H1 (cell line): ENCODE data around the gene GNAO1. TPM values are rescaled to one million over a fixed set of nuclear protein-coding genes. Genes with fewer than 3 reads are reported as not detected.

Experiments
- CTCF ChIA-PET: fragments of 300-600 bp; sonication (Branson Sonifier 250); formaldehyde crosslinking; loops from one replicate; lab custom pipeline; 2021; ENCODE audit not compliant: partially characterized antibody; lab: Charles Lee
- POLR2A ChIA-PET: fragments of 300-600 bp; sonication (Branson Sonifier 250); formaldehyde crosslinking; loops from one replicate; lab custom pipeline; 2021; ENCODE audit warnings: inconsistent platforms; ENCODE audit not compliant: partially characterized antibody; lab: Charles Lee
- DNase-seq, 2 experiments: peaks; one replicate each; pipeline versions ENCODE4 v3.0.0 to v3.0.0-alpha.2; 2010 to 2022; ENCODE audit warnings: low spot score in 2 of 2, low read depth in 1 of 2, mixed read lengths in 1 of 2
- FAIRE-seq: peaks from 2 replicates; lab custom pipeline; 2011; peaks lifted over from hg19 to GRCh38; lab: Jason Lieb, UNC
- H2AFZ ChIP-seq: 2 replicates; pipeline ENCODE4 v1.8.1; 2012; ENCODE audit warnings: low read length, inconsistent platforms
- H2AK5ac ChIP-seq: 2 replicates; pipeline ENCODE4 v1.6.1; 2013; ENCODE audit warnings: low read depth, low read length
- H2BK120ac ChIP-seq: replicated peaks from 2 replicates; pipeline ENCODE3; 2013; ENCODE audit warnings: low read depth, low read length, inconsistent platforms
- H2BK12ac ChIP-seq: 2 replicates; pipeline ENCODE4 v1.6.1; 2013; ENCODE audit warnings: low read depth, low read length
- H2BK15ac ChIP-seq: 2 replicates; pipeline ENCODE4 v1.6.1; 2013; ENCODE audit warnings: low read length
- H2BK20ac ChIP-seq: 2 replicates; pipeline ENCODE4 v1.6.1; 2013; ENCODE audit warnings: low read length
- H2BK5ac ChIP-seq: 2 replicates; pipeline ENCODE4 v1.6.1; 2013; ENCODE audit warnings: low read depth, low read length
- H3K14ac ChIP-seq: 2 replicates; pipeline ENCODE4 v1.6.1; 2013; ENCODE audit warnings: inconsistent platforms; ENCODE audit not compliant: insufficient read length
- H3K18ac ChIP-seq: 2 replicates; pipeline ENCODE4 v1.6.1; 2013; ENCODE audit warnings: low read length; ENCODE audit errors: extremely low read depth
- H3K23ac ChIP-seq: 2 replicates; pipeline ENCODE4 v1.6.1; 2013; ENCODE audit warnings: inconsistent platforms; ENCODE audit not compliant: insufficient read length
- H3K23me2 ChIP-seq: 2 replicates; pipeline ENCODE4 v1.6.1; 2013; ENCODE audit warnings: low read depth, low read length
- H3K27ac ChIP-seq: 2 replicates; pipeline ENCODE4 v1.6.1; 2011; ENCODE audit warnings: low read depth, low read length, inconsistent platforms
- H3K27me3 ChIP-seq, 4 experiments: replicated peaks in 1 of 4; 1 replicate in 1 of 4; 2 replicates in 3 of 4; pipeline versions ENCODE4 v1.6.1 to v1.8.1; 2011 to 2013; ENCODE audit warnings: low read length in 3 of 4, mild to moderate bottlenecking in 3 of 4, inconsistent platforms in 2 of 4, mixed read lengths in 2 of 4, moderate library complexity in 1 of 4; ENCODE audit not compliant: control insufficient read depth in 3 of 4, insufficient read depth in 3 of 4; ENCODE audit errors: extremely low read depth in 1 of 4
- H3K36me3 ChIP-seq, 4 experiments: 2 replicates each; pipeline versions ENCODE4 v1.6.1 to v1.8.1; 2011 to 2013; ENCODE audit warnings: mild to moderate bottlenecking in 4 of 4, low read length in 3 of 4, moderate library complexity in 2 of 4, control low read depth in 1 of 4, inconsistent platforms in 1 of 4; ENCODE audit not compliant: insufficient read depth in 4 of 4, control insufficient read depth in 2 of 4
- H3K4ac ChIP-seq: replicated peaks from 2 replicates; pipeline ENCODE3; 2013; ENCODE audit warnings: low read length, low read depth, mixed read lengths, inconsistent platforms; ENCODE audit not compliant: insufficient read length
- H3K4me1 ChIP-seq, 4 experiments: replicated peaks in 1 of 4; 1 replicate in 1 of 4; 2 replicates in 3 of 4; pipeline versions ENCODE4 v1.6.1 to v1.8.1; 2011 to 2013; ENCODE audit warnings: low read length in 3 of 4, inconsistent platforms in 2 of 4, mixed read lengths in 1 of 4; ENCODE audit not compliant: insufficient read depth in 4 of 4, control insufficient read depth in 3 of 4
- H3K4me2 ChIP-seq, 2 experiments: 2 replicates each; pipeline versions ENCODE4 v1.6.1 to v1.8.1; 2011 to 2013; ENCODE audit warnings: low read depth in 2 of 2, low read length in 2 of 2, control low read depth in 1 of 2, inconsistent platforms in 1 of 2, mild to moderate bottlenecking in 1 of 2; ENCODE audit not compliant: insufficient read depth in 1 of 2
- H3K4me3 ChIP-seq, 4 experiments: fragments of 200-600, 300-600 bp in 1 of 4; sonication (generic), shearing (Covaris generic), sonication (Bioruptor Twin) in 1 of 4; 2 replicates each; pipeline versions ENCODE4 v1.5.1 to v1.8.1; 2011 to 2016; ENCODE audit warnings: low read length in 4 of 4, low read depth in 3 of 4, control low read depth in 2 of 4, inconsistent platforms in 2 of 4, mild to moderate bottlenecking in 2 of 4, mixed read lengths in 1 of 4, moderate library complexity in 1 of 4; ENCODE audit not compliant: insufficient read depth in 2 of 4; ENCODE audit errors: extremely low read depth in 1 of 4
- H3K56ac ChIP-seq: replicated peaks from 2 replicates; pipeline ENCODE3; 2013; ENCODE audit warnings: low read depth, mild to moderate bottlenecking, mixed read lengths, low read length, inconsistent platforms; ENCODE audit not compliant: insufficient read length
- H3K79me1 ChIP-seq: 2 replicates; pipeline ENCODE4 v1.6.1; 2013; ENCODE audit warnings: low read depth, low read length, control low read depth
- H3K79me2 ChIP-seq, 2 experiments: 2 replicates each; pipeline versions ENCODE4 v1.6.1 to v1.8.1; 2012 to 2013; ENCODE audit warnings: low read length in 2 of 2, mild to moderate bottlenecking in 2 of 2, inconsistent platforms in 1 of 2; ENCODE audit not compliant: insufficient read depth in 2 of 2, control insufficient read depth in 1 of 2
- H3K9ac ChIP-seq, 4 experiments: replicated peaks in 1 of 4; 1 replicate in 1 of 4; 2 replicates in 3 of 4; pipeline versions ENCODE4 v1.6.1 to v1.8.1; 2011 to 2013; ENCODE audit warnings: low read depth in 3 of 4, low read length in 3 of 4, control low read depth in 2 of 4, mild to moderate bottlenecking in 2 of 4, moderate library complexity in 2 of 4, inconsistent platforms in 1 of 4; ENCODE audit errors: extremely low read depth in 1 of 4
- H3K9me3 ChIP-seq, 2 experiments: 2 replicates each; pipeline versions ENCODE4 v1.6.1 to v1.8.1; 2012 to 2013; ENCODE audit warnings: mild to moderate bottlenecking in 2 of 2, moderate library complexity in 2 of 2, control low read depth in 1 of 2, inconsistent platforms in 1 of 2, low read depth in 1 of 2, low read length in 1 of 2, mixed read lengths in 1 of 2; ENCODE audit not compliant: insufficient read depth in 2 of 2
- H4K20me1 ChIP-seq, 2 experiments: replicated peaks in 1 of 2; 2 replicates each; pipeline versions ENCODE3 to v1.8.1; 2011 to 2013; ENCODE audit warnings: inconsistent platforms in 2 of 2, low read length in 2 of 2, mild to moderate bottlenecking in 1 of 2; ENCODE audit not compliant: insufficient read depth in 2 of 2, control insufficient read depth in 1 of 2
- H4K5ac ChIP-seq: 2 replicates; pipeline ENCODE4 v1.6.1; 2013; ENCODE audit warnings: low read length, low read depth, mixed read lengths, inconsistent platforms; ENCODE audit not compliant: insufficient read length
- H4K8ac ChIP-seq: 2 replicates; pipeline ENCODE4 v1.8.0; 2013; ENCODE audit warnings: mild to moderate bottlenecking, moderate library complexity, low read length, inconsistent platforms; ENCODE audit not compliant: insufficient read depth; ENCODE audit errors: extremely low read depth
- H4K91ac ChIP-seq: replicated peaks from 2 replicates; pipeline ENCODE3; 2013; ENCODE audit warnings: low read length, mixed read lengths, inconsistent platforms; ENCODE audit not compliant: insufficient read length
- CHD1 ChIP-seq: IDR thresholded peaks from 2 replicates; pipeline ENCODE4 v1.6.1; 2012; ENCODE audit warnings: low read depth, low read length, improper control_type of control experiment
- CREB1 ChIP-seq: IDR thresholded peaks from 2 replicates; pipeline ENCODE4 v1.6.1; 2012; ENCODE audit warnings: inconsistent platforms
- CTBP2 ChIP-seq: IDR thresholded peaks from 2 replicates; pipeline ENCODE4 v1.7.0; 2011; ENCODE audit warnings: borderline replicate concordance, mild to moderate bottlenecking, moderate library complexity, mixed read lengths, low read length; ENCODE audit not compliant: insufficient read depth, insufficient read length
- E2F6 ChIP-seq: IDR thresholded peaks from 2 replicates; pipeline ENCODE4 v1.6.1; 2012; ENCODE audit warnings: inconsistent platforms
- EGR1 ChIP-seq: IDR thresholded peaks from 2 replicates; pipeline ENCODE4 v1.6.1; 2011; ENCODE audit warnings: low read depth, low read length, borderline replicate concordance
- FOSL1 ChIP-seq: IDR thresholded peaks from 2 replicates; pipeline ENCODE4 v1.6.1; 2011; ENCODE audit warnings: mild to moderate bottlenecking, low read depth, low read length, moderate library complexity; ENCODE audit not compliant: insufficient read depth
- KDM4A ChIP-seq: IDR thresholded peaks from one replicate; pipeline ENCODE4 v1.7.1; 2012; ENCODE audit warnings: low read depth, mild to moderate bottlenecking, moderate library complexity, low read length, inconsistent platforms; ENCODE audit not compliant: severe bottlenecking
- MAX ChIP-seq: IDR thresholded peaks from 2 replicates; pipeline ENCODE4 v1.6.1; 2012; ENCODE audit warnings: inconsistent platforms
- POLR2AphosphoS5 ChIP-seq: IDR thresholded peaks from 2 replicates; pipeline ENCODE4 v1.6.1; 2011; ENCODE audit warnings: low read depth, low read length
- RAD21 ChIP-seq, 2 experiments: IDR thresholded peaks in 1 of 2; conservative IDR thresholded peaks in 1 of 2; 2 replicates each; pipeline ENCODE4 v1.6.1; 2011; ENCODE audit warnings: low read depth in 2 of 2, low read length in 2 of 2, improper control_type of control experiment in 1 of 2, inconsistent platforms in 1 of 2, mild to moderate bottlenecking in 1 of 2, moderate library complexity in 1 of 2
- RNF2 ChIP-seq: fragments of 200-900, 300-1000 bp; sonication (generic); IDR thresholded peaks from 2 replicates; pipeline ENCODE4 v1.7.1; 2016; ENCODE audit warnings: borderline replicate concordance, low read depth, mild to moderate bottlenecking, antibody characterized with exemption, low read length; ENCODE audit not compliant: poor library complexity, severe bottlenecking; ENCODE audit errors: missing control alignments
- SP4 ChIP-seq: IDR thresholded peaks from 2 replicates; pipeline ENCODE4 v1.6.1; 2012; ENCODE audit warnings: low read length, inconsistent platforms
- whole genome bisulfite sequencing, 2 experiments: shearing (Covaris generic) in 1 of 2; methylation state at CpG; one replicate each; pipeline versions ENCODE4 v1.1.6 to v1.1.7; 2013 to 2015; ENCODE audit warnings: low lambda C conversion rate in 2 of 2, mixed read lengths in 2 of 2, inconsistent platforms in 1 of 2, low coverage in 1 of 2, missing lambda C conversion rate in 1 of 2; ENCODE audit not compliant: insufficient replicate concordance in 2 of 2, insufficient coverage in 1 of 2, insufficient read length in 1 of 2; ENCODE audit errors: extremely low coverage in 1 of 2, missing lambda C conversion rate in 1 of 2; 5-methylcytosine and 5-hydroxymethylcytosine counted together
- polyA plus RNA-seq, 7 experiments: library from polyadenylated mRNA; depleted of rRNA in 3 of 7; stranded (reverse) in 5 of 7; unstranded in 2 of 7; fragments of >200 nt in 5 of 7; fragments of 200-250 nt in 2 of 7; gene quantifications; 1 replicate in 5 of 7; 2 replicates in 1 of 7; 4 replicates in 1 of 7; pipeline versions ENCODE4 v1.2.1 to v1.2.3, GENCODE V29; 2011 to 2013; ENCODE audit warnings: missing spikeins in 2 of 7, mixed read lengths in 2 of 7
- total RNA-seq: library from RNA; stranded (reverse); fragmentation: NEBNext Ultra II Directional; extraction: Animal tissue kit (Norgen Biotek cat#: 25700); gene quantifications from 2 replicates; pipeline ENCODE4 v1.2.1, GENCODE V29; 2021

GNAO1 gene
- total and polyA plus RNA-seq, 2 of the 8 experiments (the other 6 are each of a cell fraction or from before 2014, with no cell fraction given) = 6.7 to 34.4 TPM

GRCh38 chr16:56269281-56269680, 78.0 kb downstream of the GNAO1 start:
- ChIA-PET POLR2A (interaction anchor here (1.0 to 1.9 kb wide), 3 partner anchors 9 to 11 kb away, joined by 3 to 7 read pairs (median 4); no protein-coding TSS in a partner anchor), CTCF (interaction anchor here (0.6 to 3.3 kb wide), 5 partner anchors 11 to 341 kb away, joined by 3 to 30 read pairs (median 6); no protein-coding TSS in a partner anchor)
- Histone ChIP-seq H3K23me2 (no peaks in the 10 kb centered on the region), H2BK120ac (no peak overlapping the region), H3K4me1 (peaks cover 0 to 9% (median 3%) of the 10 kb centered on the region in 4 experiments; a peak in 5 of 7 replicates), H2BK20ac (no peak overlapping the region), H4K8ac (no peak overlapping the region), H3K79me1 (peaks cover 2% of the 10 kb centered on the region; the same call in 1 of the 2 replicates), H3K27ac (no peak overlapping the region), H2BK12ac (peak overlapping the region; percentile 71; the same call in 1 of the 2 replicates), H3K23ac (no peak overlapping the region), H3K18ac (no peak overlapping the region), H3K27me3 (no peaks in the 10 kb centered on the region), H3K14ac (no peak overlapping the region), H4K5ac (no peak overlapping the region), H4K91ac (no peak overlapping the region), H2AK5ac (no peak overlapping the region), H3K4me3 (no peak overlapping the region), H3K56ac (no peak overlapping the region), H3K9me3 (peaks cover 0 to 8% of the 10 kb centered on the region in 2 experiments; a peak in 2 of 4 replicates), H3K79me2 (no peaks in the 10 kb centered on the region), H3K4ac (no peak overlapping the region), H3K9ac (no peak overlapping the region), H2BK15ac (no peak overlapping the region), H3K4me2 (no peak overlapping the region), H3K36me3 (peaks cover 0 to 5% (median 0%) of the 10 kb centered on the region in 4 experiments; a peak in 1 of 8 replicates), H4K20me1 (peaks cover 1 to 4% of the 10 kb centered on the region in 2 experiments), H2AFZ (no peak overlapping the region), H2BK5ac (peak overlapping the region; percentile 16; the same call in 1 of the 2 replicates)
- 85% methylated on average over 13 of the region's 13 CpGs; no CpG with 5 or more reads in 1 of the 2 experiments for WGBS, 2 experiments
- no peak for FAIRE-seq
- no peak for DNase-seq
- TF ChIP-seq RNF2 = no peak
- no peak for TF ChIP-seq E2F6
- no peak for TF ChIP-seq KDM4A
- no peak for TF ChIP-seq CHD1
- no peak for TF ChIP-seq SP4
- no peak for TF ChIP-seq CREB1
- TF ChIP-seq RAD21 (IDR thresholded peaks at IDR 0.05 in 1 of 2, conservative IDR thresholded peaks at IDR 0.05 in 1 of 2; ENCODE audit: low read depth in 2 of 2, low read length in 2 of 2) = no peak
- TF ChIP-seq FOSL1 = no peak
- TF ChIP-seq MAX = no peak
- no peak for TF ChIP-seq EGR1
- TF ChIP-seq POLR2AphosphoS5 = no peak
- TF ChIP-seq CTBP2 = no peak
